ENCODE results near the gene ROR2.

GRCh38 chr9:91816356-91816755 is 133.7 kb downstream of the ROR2 start:
- TF ChIP-seq CTCF (IDR thresholded peaks at IDR 0.05) (no peak), POLR2A (IDR thresholded peaks at IDR 0.05) (no peak)

Measured in uterus (tissue), 2 donors.